ENCODE data around the gene SLC25A22. TPM values are rescaled to one million over a fixed set of nuclear protein-coding genes. Genes with fewer than 3 reads are reported as not detected.

SLC25A22 gene
- total and polyA plus RNA-seq, 9 donors = 0.42 to 23.3 (median 15.5) TPM

DNA sequence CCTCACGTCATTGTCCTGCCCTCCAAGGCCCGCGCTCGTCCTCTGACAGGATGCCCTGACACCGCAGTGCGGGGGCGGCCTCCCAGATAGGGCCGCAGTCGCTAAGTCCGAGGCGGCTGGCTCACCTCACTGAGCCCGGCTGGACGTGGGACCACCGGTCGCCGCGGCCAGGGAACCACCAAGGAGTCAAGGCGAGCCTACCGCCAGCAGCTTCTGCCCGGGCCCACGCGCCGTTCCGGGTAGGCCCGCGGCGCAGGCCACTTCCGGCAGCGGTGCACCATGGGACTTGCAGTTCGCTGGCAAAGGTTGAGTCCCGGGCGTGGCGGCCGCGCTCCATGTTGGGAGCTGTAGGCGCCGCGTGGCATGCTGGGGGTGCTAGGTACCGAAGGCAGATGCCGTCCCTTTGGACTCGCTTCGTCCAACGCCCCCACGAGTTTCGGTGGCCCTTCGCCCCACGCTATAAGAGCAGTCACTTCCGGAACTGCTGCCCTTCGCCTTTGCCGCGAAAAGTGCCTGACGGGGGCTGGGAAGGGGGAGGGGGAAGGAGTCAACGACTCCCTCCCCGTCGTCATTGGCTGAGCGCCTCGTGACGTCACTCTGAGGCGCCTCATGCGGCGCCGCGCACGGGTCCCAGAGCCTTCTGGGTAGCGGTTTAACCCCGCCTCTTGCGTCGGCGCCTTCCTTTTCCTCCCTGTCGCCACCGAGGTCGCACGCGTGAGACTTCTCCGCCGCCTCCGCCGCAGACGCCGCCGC lies 11.4 kb upstream of the SLC25A22 start, which contains the start of gene RPLP2:
RPLP2 (plus strand) TSS at position 681 of the 753 bp plus-strand sequence. CDS start 268 bp downstream, outside the sequence.
- no peaks in the 10 kb centered on the region for H3K36me3 ChIP-seq
- no peaks in the 10 kb centered on the region for H3K27me3 ChIP-seq
- DNase-seq = peak; percentile 98 to 99 (median 99)
- peaks cover 12% of the 10 kb centered on the region for H3K4me1 ChIP-seq (ENCODE audit: insufficient read depth)
- H3K4me3 ChIP-seq = peak within 1 kb of the TSS; percentile 83
- H3K9me3 ChIP-seq = no peaks in the 10 kb centered on the region
- WGBS, 3 donors = 0 to 1% (median 0%) methylated on average over 65 to 81 of the region's 81 CpGs
- TF ChIP-seq, protein P1, sequence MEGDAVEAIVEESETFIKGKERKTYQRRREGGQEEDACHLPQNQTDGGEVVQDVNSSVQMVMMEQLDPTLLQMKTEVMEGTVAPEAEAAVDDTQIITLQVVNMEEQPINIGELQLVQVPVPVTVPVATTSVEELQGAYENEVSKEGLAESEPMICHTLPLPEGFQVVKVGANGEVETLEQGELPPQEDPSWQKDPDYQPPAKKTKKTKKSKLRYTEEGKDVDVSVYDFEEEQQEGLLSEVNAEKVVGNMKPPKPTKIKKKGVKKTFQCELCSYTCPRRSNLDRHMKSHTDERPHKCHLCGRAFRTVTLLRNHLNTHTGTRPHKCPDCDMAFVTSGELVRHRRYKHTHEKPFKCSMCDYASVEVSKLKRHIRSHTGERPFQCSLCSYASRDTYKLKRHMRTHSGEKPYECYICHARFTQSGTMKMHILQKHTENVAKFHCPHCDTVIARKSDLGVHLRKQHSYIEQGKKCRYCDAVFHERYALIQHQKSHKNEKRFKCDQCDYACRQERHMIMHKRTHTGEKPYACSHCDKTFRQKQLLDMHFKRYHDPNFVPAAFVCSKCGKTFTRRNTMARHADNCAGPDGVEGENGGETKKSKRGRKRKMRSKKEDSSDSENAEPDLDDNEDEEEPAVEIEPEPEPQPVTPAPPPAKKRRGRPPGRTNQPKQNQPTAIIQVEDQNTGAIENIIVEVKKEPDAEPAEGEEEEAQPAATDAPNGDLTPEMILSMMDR (IDR thresholded peaks at IDR 0.05) = peak in 2 of 3 donors; percentile 19 to 37
- TF ChIP-seq EP300 (IDR thresholded peaks at IDR 0.05) = peak; percentile 34
- TF ChIP-seq POLR2A (IDR thresholded peaks at IDR 0.05) = peak; percentile 97
- intact Hi-C loops (cut with DNase I) = loop anchor here in 1 of 4 donors (5.0 kb wide), 1 partner anchor 33 kb away; the partner anchor contains the start of genes POLR2L and TSPAN4
- H3K27ac ChIP-seq = peak within 1 kb of the TSS; percentile 92 to 95

DNA sequence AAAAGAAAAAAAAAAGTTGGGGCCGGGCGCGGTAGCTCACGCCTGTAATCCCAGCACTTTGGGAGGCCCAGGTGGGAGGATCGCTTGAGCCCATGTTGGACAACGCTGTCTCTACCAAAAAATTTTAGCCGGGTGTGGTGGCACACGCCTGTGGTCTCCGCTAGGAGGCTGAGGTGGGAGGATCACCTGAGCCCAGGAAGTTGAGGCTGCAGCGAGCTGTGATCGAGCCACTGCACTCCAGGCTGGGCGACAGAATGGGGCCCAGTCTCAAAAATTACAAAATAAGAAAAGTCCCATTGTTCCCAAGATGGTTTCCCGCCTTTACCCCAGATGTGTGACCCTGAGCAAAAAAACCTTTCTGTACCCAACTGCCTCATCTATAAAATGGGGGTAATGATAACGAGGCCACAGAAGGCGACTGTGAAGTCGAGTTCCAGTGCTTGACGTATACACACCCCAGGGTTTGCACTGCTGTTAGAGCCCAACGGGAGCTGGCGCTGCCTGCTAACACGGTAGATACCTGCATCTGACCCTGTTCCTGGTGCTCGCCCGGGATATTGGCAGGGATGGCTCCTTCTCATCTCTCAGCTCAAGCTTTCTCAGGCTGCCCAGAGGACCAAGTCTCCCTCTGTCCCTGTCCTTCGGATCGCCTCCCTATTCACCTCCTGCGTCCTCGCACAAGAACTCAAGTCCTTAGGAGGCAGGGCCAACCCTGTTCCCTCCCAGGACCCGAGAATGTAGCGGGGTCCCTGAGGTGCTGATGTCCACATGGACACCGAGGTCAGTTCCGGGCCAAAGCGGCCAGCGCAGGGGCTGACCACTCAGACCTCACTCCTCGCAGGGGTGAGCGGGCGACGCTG lies 10.6 kb upstream of the SLC25A22 start:
- no peak for DNase-seq
- Histone ChIP-seq H3K4me3 (peak overlapping the region; percentile 83), H3K4me1 (ENCODE audit: insufficient read depth) (peaks cover 18% of the 10 kb centered on the region), H3K9me3 (no peaks in the 10 kb centered on the region), H3K36me3 (no peaks in the 10 kb centered on the region), H3K27ac (peak overlapping the region; percentile 92 to 95), H3K27me3 (no peaks in the 10 kb centered on the region)
- 29 to 34% (median 31%) methylated on average over 36 of the region's 36 CpGs for WGBS, 3 donors
- TF ChIP-seq EP300 (IDR thresholded peaks at IDR 0.05) (no peak), POLR2A (IDR thresholded peaks at IDR 0.05) (no peak)
- TF ChIP-seq, protein P1 (IDR thresholded peaks at IDR 0.05) = no peak
- intact Hi-C loops (cut with DNase I) = loop anchor here in 1 of 4 donors (5.0 kb wide), 1 partner anchor 34 kb away; the partner anchor contains the start of genes POLR2L and TSPAN4

GRCh38 chr11:804599-804964 lies 6.5 kb upstream of the SLC25A22 start:
- TF ChIP-seq POLR2A (IDR thresholded peaks at IDR 0.05) (no peak), EP300 (IDR thresholded peaks at IDR 0.05) (no peak)
- TF ChIP-seq, protein P1 (IDR thresholded peaks at IDR 0.05) = no peak
- peaks cover 12% of the 10 kb centered on the region for H3K4me1 ChIP-seq (ENCODE audit: insufficient read depth)
- peak overlapping the region; percentile 50 for H3K4me3 ChIP-seq
- H3K27ac ChIP-seq = peak overlapping the region; percentile 80 to 85
- H3K27me3 ChIP-seq = no peaks in the 10 kb centered on the region
- DNase-seq = no peak
- no peaks in the 10 kb centered on the region for H3K9me3 ChIP-seq
- intact Hi-C loops (cut with DNase I) = no loop called here
- H3K36me3 ChIP-seq = no peaks in the 10 kb centered on the region
- 2 to 7% (median 3%) methylated on average over 18 of the region's 18 CpGs for WGBS, 3 donors

GRCh38 chr11:803770-804598 lies 5.9 kb upstream of the SLC25A22 start:
- Histone ChIP-seq H3K36me3 (no peaks in the 10 kb centered on the region), H3K9me3 (no peaks in the 10 kb centered on the region), H3K4me3 (no peak overlapping the region), H3K27ac (no peak overlapping the region), H3K27me3 (no peaks in the 10 kb centered on the region), H3K4me1 (ENCODE audit: insufficient read depth) (peaks cover 12% of the 10 kb centered on the region)
- no peak for TF ChIP-seq POLR2A (IDR thresholded peaks at IDR 0.05)
- TF ChIP-seq, protein P1 (IDR thresholded peaks at IDR 0.05) = no peak
- TF ChIP-seq EP300 (IDR thresholded peaks at IDR 0.05) = no peak
- intact Hi-C loops (cut with DNase I) = no loop called here
- DNase-seq = no peak
- WGBS, 3 donors = 40 to 61% (median 41%) methylated on average over 22 to 26 of the region's 26 CpGs
